B cell (primary cell): ENCODE results near the gene RASA2. TPM values are rescaled to one million over a fixed set of nuclear protein-coding genes. Genes with fewer than 3 reads are reported as not detected.
A peak's percentile ranks its signal among the peaks of the same experiment; 100 is the strongest.

Source experiments
- ATAC-seq: fragments of 200-7000 bp; cut with Tn5 transposase; one replicate; pipeline ENCODE4 v1.10.0; 2021; ENCODE audit warnings: low read depth, mild to moderate bottlenecking, moderate number of reproducible peaks, moderate library complexity
- CTCF ChIA-PET: fragments of 350-600 bp; sonication (Branson Sonifier 250); formaldehyde crosslinking; loops from one replicate; lab custom pipeline; 2021; ENCODE audit warnings: antibody characterized with exemption, inconsistent platforms; lab: Charles Lee
- POLR2A ChIA-PET: fragments of 350-600 bp; sonication (Branson Sonifier 250); formaldehyde crosslinking; loops from one replicate; lab custom pipeline; 2021; ENCODE audit warnings: antibody characterized with exemption; lab: Charles Lee
- DNase-seq: peaks from one replicate; pipeline ENCODE4 v3.0.0; 2013
- H2AFZ ChIP-seq: 2 replicates; pipeline ENCODE4 v1.6.1; 2012; ENCODE audit warnings: mild to moderate bottlenecking, low read depth, low read length; ENCODE audit not compliant: insufficient read depth, poor library complexity, severe bottlenecking
- H3K27ac ChIP-seq, 2 donors: 1 replicate in 1 of 2; 2 replicates in 1 of 2; pipeline ENCODE4 v1.5.1; 2012 to 2013; ENCODE audit warnings: low read length in 2 of 2, mild to moderate bottlenecking in 2 of 2, moderate library complexity in 1 of 2
- H3K27me3 ChIP-seq, 4 experiments: fragments of 200-600 bp in 1 of 4; sonication (generic) in 1 of 4; replicated peaks in 1 of 4; 1 replicate in 2 of 4; 2 replicates in 2 of 4; pipeline versions ENCODE4 v1.6.1 to v1.7.0; 2013 to 2016; ENCODE audit warnings: low read length in 3 of 4, mild to moderate bottlenecking in 2 of 4, mixed read lengths in 1 of 4, moderate library complexity in 1 of 4; ENCODE audit not compliant: insufficient read depth in 4 of 4, control insufficient read depth in 3 of 4; ENCODE audit errors: control extremely low read depth in 1 of 4
- H3K36me3 ChIP-seq, 2 experiments: replicated peaks in 1 of 2; 1 replicate in 1 of 2; 2 replicates in 1 of 2; pipeline versions ENCODE4 v1.6.1 to v1.7.1; 2013; ENCODE audit warnings: low read length in 1 of 2; ENCODE audit not compliant: insufficient read depth in 2 of 2, control insufficient read depth in 1 of 2; ENCODE audit errors: control extremely low read depth in 1 of 2, extremely low read depth in 1 of 2
- H3K4me1 ChIP-seq, 2 donors: fragments of 200-600 bp in 1 of 2; sonication (generic) in 1 of 2; 1 replicate in 1 of 2; 2 replicates in 1 of 2; pipeline versions ENCODE4 v1.5.1 to v1.6.1; 2013 to 2017; ENCODE audit warnings: low read length in 2 of 2; ENCODE audit not compliant: control insufficient read depth in 2 of 2, insufficient read depth in 2 of 2
- H3K4me2 ChIP-seq: replicated peaks from 2 replicates; pipeline ENCODE3; 2012; ENCODE audit warnings: mild to moderate bottlenecking, low read depth, low read length; ENCODE audit not compliant: poor library complexity, severe bottlenecking
- H3K4me3 ChIP-seq, 5 experiments: fragments of 200-600 bp in 1 of 5; sonication (generic) in 1 of 5; 1 replicate in 3 of 5; 2 replicates in 2 of 5; pipeline versions ENCODE4 v1.5.1 to v1.7.0; 2011 to 2016; ENCODE audit warnings: low read length in 4 of 5, mild to moderate bottlenecking in 4 of 5, low read depth in 2 of 5, control low read depth in 1 of 5, moderate library complexity in 1 of 5; ENCODE audit not compliant: insufficient read depth in 1 of 5; ENCODE audit errors: control extremely low read depth in 1 of 5, extremely low read depth in 1 of 5
- H3K79me2 ChIP-seq: fragments of 200-600 bp; sonication (generic); one replicate; pipeline ENCODE4 v1.6.0; 2016; ENCODE audit warnings: low read length; ENCODE audit not compliant: control insufficient read depth, insufficient read depth
- H3K9ac ChIP-seq: fragments of 200-600 bp; sonication (generic); 2 replicates; pipeline ENCODE4 v1.6.1; 2017; ENCODE audit warnings: mild to moderate bottlenecking, low read length, moderate library complexity
- H3K9me3 ChIP-seq, 3 donors: one replicate each; pipeline versions ENCODE4 v1.6.1 to v1.7.1; 2013; ENCODE audit warnings: low read length in 2 of 3; ENCODE audit not compliant: control insufficient read depth in 2 of 3, insufficient read depth in 1 of 3; ENCODE audit errors: control extremely low read depth in 1 of 3
- H4K20me1 ChIP-seq: 2 replicates; pipeline ENCODE4 v1.6.0; 2012; ENCODE audit warnings: mild to moderate bottlenecking, low read length; ENCODE audit not compliant: insufficient read depth, control insufficient read depth, poor library complexity, severe bottlenecking
- H3K27ac Mint-ChIP-seq: one replicate; pipeline ENCODE4 v1.8.0; 2021; ENCODE audit warnings: mixed read lengths
- H3K27me3 Mint-ChIP-seq: one replicate; pipeline ENCODE4 v1.8.0; 2021; ENCODE audit warnings: mixed read lengths
- H3K4me1 Mint-ChIP-seq: one replicate; pipeline ENCODE4 v1.8.0; 2021; ENCODE audit warnings: mixed read lengths
- H3K4me3 Mint-ChIP-seq: one replicate; pipeline ENCODE4 v1.8.0; 2021; ENCODE audit warnings: mixed read lengths
- H3K9me3 Mint-ChIP-seq: one replicate; pipeline ENCODE4 v1.8.0; 2022; ENCODE audit warnings: mixed read lengths; ENCODE audit not compliant: insufficient read depth
- CTCF ChIP-seq: fragments of 200-600 bp; IDR thresholded peaks from one replicate; pipeline ENCODE4 v1.8.0; 2022; ENCODE audit warnings: antibody characterized with exemption, mild to moderate bottlenecking
- EZH2 ChIP-seq: IDR thresholded peaks from 2 replicates; pipeline ENCODE4 v1.6.1; 2012; ENCODE audit warnings: borderline replicate concordance, low read depth, mild to moderate bottlenecking, moderate library complexity, low read length; ENCODE audit not compliant: insufficient read depth, poor library complexity, severe bottlenecking
- WGBS: methylation state at CpG from one replicate; pipeline ENCODE4 v1.1.5; 2013; ENCODE audit warnings: missing lambda C conversion rate; ENCODE audit not compliant: insufficient coverage; 5-methylcytosine and 5-hydroxymethylcytosine counted together
- intact Hi-C: fragments of 100-400 bp; cut with micrococcal nuclease; formaldehyde crosslinking; loops from one replicate; pipeline ENCODE4 v1.10.0; 2022
- polyA plus RNA-seq: library from polyadenylated mRNA; depleted of rRNA; stranded (reverse); fragments of >200 nt; gene quantifications from 2 replicates; pipeline ENCODE4 v1.2.3, GENCODE V29; 2012
- total RNA-seq, 2 donors: library from RNA; stranded (reverse); fragments of 120-200 nt in 1 of 2; gene quantifications; 1 replicate in 1 of 2; 2 replicates in 1 of 2; pipeline versions ENCODE4 v1.2.3 to v1.2.4, GENCODE V29; 2013 to 2022

Gene RASA2
- total and polyA plus RNA-seq, 2 donors (not counting 1 experiment from before 2014, with no cell fraction given) = 12.3 to 47.7 TPM

GRCh38 chr3:141539431-141540187 lies 52.8 kb downstream of the RASA2 start:
- Histone ChIP-seq H3K4me1 (peaks cover under 1 to 1% of the 10 kb centered on the region in 2 donors), H3K4me2 (no peak overlapping the region), H3K9me3 (peaks cover 5 to 10% (median 6%) of the 10 kb centered on the region in 3 donors), H3K27ac (peak overlapping the region in 1 of 2 donors; percentile 19), H3K4me3 (no peak overlapping the region), H3K27me3 (no peaks in the 10 kb centered on the region), H3K36me3 (peaks cover 8 to 55% of the 10 kb centered on the region in 2 experiments), H3K9ac (no peak overlapping the region), H2AFZ (no peak overlapping the region), H3K79me2 (peaks cover 25% of the 10 kb centered on the region), H4K20me1 (peaks cover 1% of the 10 kb centered on the region)
- Mint-ChIP-seq H3K4me3 (no peak overlapping the region), H3K27ac (peak overlapping the region; percentile 56), H3K4me1 (peaks cover 15% of the 10 kb centered on the region), H3K27me3 (no peaks in the 10 kb centered on the region), H3K9me3 (no peaks in the 10 kb centered on the region)
- ChIA-PET POLR2A (no interaction called here), CTCF (no interaction called here)
- TF ChIP-seq CTCF (no peak), EZH2 (no peak)
- DNase-seq = no peak
- no CpG with 5 or more reads among the region's 5 CpGs for WGBS
- ATAC-seq = no peak
- intact Hi-C loops = no loop called here

- POLR2A ChIA-PET = no interaction called here
- WGBS = no CpG with 5 or more reads among the region's 2 CpGs
- TF ChIP-seq EZH2 (no peak), CTCF (no peak)
- intact Hi-C loops = no loop called here
- Histone ChIP-seq H3K36me3 (peaks cover 10 to 54% of the 10 kb centered on the region in 2 experiments), H3K4me2 (no peak overlapping the region), H3K4me1 (peaks cover 2 to 4% of the 10 kb centered on the region in 2 donors), H4K20me1 (peaks cover 4% of the 10 kb centered on the region), H3K9me3 (peaks cover 5 to 8% (median 6%) of the 10 kb centered on the region in 3 donors), H2AFZ (no peak overlapping the region), H3K4me3 (no peak overlapping the region), H3K9ac (no peak overlapping the region), H3K27ac (no peak overlapping the region), H3K27me3 (no peaks in the 10 kb centered on the region), H3K79me2 (peaks cover 29% of the 10 kb centered on the region)
- peaks cover 20% of the 10 kb centered on the region for H3K4me1 Mint-ChIP-seq
- no peaks in the 10 kb centered on the region for H3K9me3 Mint-ChIP-seq
- peak overlapping the region; percentile 64 for H3K27ac Mint-ChIP-seq
- ATAC-seq (no peak), DNase-seq (no peak)
- no peak overlapping the region for H3K4me3 Mint-ChIP-seq
- CTCF ChIA-PET = no interaction called here
- H3K27me3 Mint-ChIP-seq = no peaks in the 10 kb centered on the region
These were observed 53.7 kb downstream of the RASA2 start for GRCh38 chr3:141540531-141540930.
